GM21526 (cell line): Measurements from ENCODE around the gene CROCC2.

Experiments
- ATAC-seq: cut with Tn5 transposase; IDR thresholded peaks from one replicate; pipeline ENCODE4 v1.9.1; 2021; ENCODE audit warnings: moderate library complexity; ENCODE audit not compliant: unreplicated experiment, low FRiP score

Gene CROCC2

GRCh38 chr2:240906141-240906910, at the start of gene CROCC2:
Gene CROCC2 (plus strand): TSS chr2:240906336. CDS start chr2:240906514, 178 bp downstream.
- no peak for ATAC-seq

DNA sequence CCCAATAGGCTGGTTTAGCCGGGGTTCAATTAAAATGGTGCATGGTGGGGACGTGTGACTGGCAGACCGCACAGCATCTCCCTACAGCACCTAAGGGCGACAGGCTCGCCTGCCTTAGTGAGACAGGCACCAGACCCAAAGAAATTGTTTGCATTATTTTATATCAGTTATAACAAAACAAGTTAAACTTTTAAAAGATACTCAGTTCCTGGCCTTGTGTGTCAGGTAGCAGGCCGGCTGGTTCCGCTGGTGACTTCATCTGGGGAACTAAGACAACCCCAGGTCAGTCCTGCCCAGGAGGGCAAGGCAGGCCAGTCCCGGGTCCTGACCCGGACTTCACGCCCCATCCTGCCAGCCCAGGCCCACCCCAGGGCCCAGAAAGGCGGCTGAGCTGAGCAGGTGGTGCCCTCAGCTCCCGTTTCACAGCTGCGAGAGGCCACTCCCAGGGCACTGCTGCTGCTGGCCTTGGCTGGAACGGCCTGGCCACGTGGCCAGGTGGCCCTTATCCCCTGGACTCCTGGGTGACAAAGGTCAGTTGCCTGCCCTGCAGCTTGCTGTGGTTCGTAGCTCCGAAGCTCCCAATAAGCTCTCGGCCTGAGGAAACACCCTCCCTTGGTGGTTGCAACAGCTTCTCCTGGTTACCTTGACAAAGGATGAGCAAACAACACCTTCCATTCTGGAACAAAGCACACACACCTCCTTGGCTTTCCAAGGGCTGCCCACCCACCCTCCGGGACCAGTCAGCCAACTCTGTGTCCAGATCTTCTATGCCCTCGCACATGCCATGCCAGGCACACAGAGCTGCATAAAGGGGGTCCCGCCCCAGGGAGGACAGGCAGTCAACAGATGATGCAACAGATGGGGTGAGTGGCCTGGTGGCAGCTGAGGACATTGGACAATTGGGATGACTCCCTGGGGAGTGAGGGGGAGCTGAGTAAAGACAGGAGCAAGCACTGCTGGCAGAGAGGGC, 48.8 kb upstream of the CROCC2 start:
- no peak for ATAC-seq

DNA sequence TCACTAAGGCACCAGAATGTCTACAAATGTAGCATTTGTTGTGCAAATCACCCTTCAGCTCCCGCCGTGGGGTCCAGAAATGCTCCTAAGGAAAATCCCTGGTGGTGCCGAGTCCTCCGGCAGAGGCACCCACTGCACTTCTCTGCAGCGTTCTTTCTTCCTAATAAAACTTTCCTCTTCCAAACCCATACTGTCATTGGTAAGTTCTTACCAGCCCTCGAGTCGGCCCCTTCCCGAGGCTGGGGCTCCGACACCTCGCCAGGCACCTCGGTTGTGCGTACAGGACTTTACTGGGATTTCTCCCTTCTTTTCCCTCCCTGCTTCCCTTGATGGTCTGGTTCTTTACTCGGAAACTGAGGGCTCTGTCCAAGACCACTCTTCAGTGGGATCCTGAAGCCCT, 47.8 kb upstream of the CROCC2 start:
- ATAC-seq = no peak

- no peak for ATAC-seq
These were observed 47.3 kb upstream of the CROCC2 start for GRCh38 chr2:240858871-240859270.

GRCh38 chr2:240861547-240861946, 44.6 kb upstream of the CROCC2 start:
- no peak for ATAC-seq

GRCh38 chr2:240864475-240864874, 41.7 kb upstream of the CROCC2 start:
- ATAC-seq = no peak

DNA sequence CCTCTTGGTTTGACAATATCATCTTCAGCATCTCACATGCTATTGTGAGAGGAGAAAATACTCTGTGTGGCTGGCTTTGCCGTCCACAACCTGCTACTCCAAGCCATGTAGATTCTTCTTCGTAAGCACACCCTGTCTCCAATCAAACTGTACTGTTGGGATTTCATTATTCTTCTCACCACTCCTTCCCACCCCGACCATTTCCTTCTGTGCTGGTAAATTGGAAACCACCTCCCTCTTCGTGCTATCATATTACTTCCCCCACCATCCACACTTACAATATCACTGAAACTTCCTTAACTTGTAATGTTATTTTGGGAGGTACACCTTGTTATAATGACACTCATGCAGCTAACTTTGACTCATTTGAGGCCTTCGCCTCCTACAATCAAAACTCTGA, 40.7 kb upstream of the CROCC2 start:
- no peak for ATAC-seq

DNA sequence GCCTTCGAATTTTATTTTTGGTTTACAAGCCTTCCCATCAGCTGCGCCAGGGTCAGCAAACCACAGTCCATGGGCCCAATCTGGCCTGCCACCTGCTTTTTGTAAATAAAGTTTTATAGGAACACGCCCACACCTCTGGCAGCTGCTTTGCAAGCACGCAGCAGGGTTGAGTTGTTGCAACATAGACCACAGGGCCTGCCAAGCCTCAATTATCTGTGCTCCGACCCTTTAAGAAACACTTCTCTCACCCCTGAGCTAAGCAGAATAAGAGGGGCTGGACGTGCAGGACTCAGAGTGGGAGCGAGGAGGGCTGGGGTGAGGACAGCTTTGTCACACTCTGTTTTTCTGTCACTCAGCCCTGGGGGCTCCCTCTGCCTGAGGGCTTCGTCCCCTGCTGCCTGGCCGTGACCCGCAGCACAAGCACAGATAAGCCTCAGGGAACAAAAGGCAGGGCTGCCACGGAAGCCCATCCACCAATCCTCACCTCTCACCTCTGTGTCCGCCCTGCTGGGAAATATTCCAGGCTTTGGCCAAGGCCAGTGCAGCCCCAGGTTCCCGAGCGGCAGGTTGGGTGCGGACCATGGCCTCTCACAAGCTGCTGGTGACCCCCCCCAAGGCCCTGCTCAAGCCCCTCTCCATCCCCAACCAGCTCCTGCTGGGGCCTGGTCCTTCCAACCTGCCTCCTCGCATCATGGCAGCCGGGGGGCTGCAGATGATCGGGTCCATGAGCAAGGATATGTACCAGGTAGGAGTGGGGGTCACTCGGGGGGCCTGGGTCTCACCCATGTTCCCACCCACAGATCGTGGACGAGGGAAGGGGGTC, 37.6 kb upstream of the CROCC2 start, which contains the start of gene AGXT:
TSS of gene AGXT (plus strand) at position 539 of the 823 bp plus-strand sequence. CDS start at position 581, 42 bp downstream.
- ATAC-seq = no peak

DNA sequence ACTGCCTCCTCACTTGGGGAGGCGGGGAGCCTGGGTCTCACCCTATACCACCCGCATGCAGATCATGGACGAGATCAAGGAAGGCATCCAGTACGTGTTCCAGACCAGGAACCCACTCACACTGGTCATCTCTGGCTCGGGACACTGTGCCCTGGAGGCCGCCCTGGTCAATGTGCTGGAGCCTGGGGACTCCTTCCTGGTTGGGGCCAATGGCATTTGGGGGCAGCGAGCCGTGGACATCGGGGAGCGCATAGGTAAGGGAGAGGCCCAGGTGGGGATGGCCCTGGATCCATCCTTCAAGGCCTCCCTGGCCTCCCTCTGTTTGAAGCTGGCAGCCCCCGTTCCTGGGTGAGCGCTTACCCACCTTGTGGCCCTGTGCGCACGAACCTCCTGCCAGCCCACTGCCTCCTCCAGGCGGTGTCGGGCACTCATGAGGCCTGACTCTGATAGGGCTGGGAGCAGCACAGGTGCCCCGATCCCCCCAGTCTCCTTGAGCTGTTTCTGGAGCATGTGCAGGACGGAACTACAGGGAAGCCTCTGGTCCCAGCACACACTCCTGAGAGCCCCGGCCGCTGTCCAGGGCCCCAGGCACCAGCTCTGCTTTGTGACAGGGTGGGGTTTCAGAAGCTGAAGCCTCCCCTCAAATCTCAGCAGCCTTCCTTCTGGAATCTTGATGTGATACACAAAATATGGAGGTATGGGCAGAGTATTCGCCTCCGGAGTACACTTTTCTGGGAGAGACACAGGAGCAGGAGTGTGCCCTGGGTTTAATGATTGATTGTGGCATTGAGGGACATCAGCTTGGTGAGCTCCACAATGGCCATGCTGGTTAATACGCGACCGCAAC, 36.8 kb upstream of the CROCC2 start:
- ATAC-seq = no peak

DNA sequence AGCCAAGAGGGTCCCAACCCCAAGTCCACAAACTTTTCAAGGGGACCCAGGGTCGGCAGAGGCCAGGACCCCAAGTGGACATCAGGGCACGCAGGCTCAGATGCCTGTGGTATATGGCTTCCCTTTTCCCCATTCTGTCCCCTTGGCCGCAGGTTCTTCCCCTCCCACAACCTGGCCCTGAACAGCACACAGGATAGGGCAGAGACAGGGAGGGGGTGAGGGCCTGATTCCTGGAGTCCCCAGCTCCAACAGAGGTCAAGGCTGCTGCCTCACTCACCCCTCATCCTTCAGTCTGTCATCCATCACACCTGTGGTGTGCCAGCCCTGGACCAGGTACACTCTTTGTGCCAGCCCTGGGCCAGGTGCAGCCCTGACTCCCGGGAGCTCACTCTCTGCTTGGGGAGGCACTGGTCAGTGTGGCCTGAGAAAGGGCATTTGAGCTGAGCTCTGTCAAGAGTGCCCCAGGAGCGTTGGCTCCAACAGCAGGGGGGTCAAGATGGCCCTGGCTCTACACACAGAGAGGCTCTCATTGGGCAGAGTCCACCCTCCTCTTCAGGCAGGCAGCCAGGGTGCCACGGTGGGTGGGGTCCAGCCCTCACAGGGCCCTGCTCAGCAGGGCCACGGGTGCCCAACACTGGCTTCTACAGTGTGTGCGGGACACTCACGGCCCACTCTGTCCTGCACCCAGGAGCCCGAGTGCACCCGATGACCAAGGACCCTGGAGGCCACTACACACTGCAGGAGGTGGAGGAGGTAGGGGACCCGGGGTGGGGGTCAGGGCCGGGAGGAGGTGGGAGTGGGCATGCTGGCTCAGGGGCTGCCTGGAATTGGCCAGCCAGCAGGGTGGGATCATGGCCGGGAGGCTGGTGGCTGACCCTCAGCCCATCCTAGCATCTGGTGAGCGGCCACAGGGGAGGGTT, 35.9 kb upstream of the CROCC2 start:
- ATAC-seq = no peak

DNA sequence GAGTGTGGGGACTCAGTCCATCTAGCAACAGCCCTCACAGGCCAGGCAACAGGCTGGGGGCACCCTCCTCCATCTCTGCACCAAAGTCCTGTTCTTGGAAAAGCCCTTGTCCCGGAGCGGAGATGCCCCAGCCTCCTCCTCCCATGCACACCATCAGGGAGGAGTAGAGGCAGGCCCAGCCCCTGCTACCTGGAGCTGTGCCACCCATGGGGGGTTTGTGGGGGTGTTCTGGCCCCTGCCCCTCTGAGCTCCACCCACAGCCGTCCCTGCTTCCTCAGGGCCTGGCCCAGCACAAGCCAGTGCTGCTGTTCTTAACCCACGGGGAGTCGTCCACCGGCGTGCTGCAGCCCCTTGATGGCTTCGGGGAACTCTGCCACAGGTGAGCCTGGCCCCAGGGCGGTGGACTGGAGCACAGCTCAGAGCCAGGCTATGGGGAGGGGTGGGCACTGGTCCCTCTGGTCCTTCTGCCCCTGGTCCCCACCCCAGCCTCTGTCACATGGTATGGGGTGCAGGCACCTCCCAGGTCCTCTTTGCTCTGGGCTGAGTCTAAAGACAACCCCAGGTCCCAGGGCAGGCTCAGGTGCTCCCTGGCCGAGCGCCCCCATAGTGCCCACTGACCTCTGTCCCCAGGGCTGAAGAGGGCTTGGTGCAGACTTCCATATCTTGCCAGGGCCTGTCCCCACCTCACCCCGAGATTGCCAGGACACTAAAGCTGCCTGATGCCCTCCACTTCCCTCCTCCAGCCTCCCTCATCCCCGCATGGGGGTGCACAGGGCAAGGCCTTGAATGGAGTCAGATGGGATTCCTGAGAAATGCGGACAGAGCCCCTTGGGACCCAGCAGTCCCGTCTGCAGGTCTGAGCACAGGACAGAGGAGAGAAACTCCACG, 34.8 kb upstream of the CROCC2 start:
- ATAC-seq = no peak

GRCh38 chr2:240872317-240873097, 33.6 kb upstream of the CROCC2 start:
- ATAC-seq = no peak

- ATAC-seq = no peak
These were observed 32.9 kb upstream of the CROCC2 start for GRCh38 chr2:240873098-240873788.

GRCh38 chr2:240873805-240874714, 32.1 kb upstream of the CROCC2 start:
- ATAC-seq = no peak

DNA sequence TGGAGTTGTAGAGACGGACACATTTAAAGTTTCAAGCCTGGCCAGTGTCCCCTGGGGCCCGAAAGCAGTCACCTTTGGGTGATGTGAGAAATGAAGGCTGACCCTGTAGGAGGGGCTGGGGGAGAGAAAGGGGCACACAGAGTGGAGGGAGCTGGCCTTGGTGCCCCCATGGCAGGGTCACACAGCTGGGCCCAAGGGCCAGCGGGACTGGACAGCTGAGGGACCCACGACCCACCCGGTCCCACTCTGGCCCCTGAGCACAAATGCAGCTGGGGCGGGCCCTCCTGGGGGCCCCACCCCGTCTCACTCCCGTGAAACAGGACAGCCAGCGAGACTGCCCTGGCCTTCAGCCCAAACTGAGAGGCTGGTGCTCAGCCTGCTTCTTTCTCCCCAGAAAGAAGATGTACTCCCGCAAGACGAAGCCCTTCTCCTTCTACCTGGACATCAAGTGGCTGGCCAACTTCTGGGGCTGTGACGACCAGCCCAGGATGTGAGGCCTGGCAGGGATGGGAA, 31.4 kb upstream of the CROCC2 start:
- no peak for ATAC-seq
